COLO829 (cell line): ENCODE results near the gene TMEM150B.
"Not testable (repeated sequence)": the region's sequence is repeated elsewhere in the genome, so short reads cannot be mapped to it uniquely, and the experiment has no call there.

Source experiments
- DNase-seq: peaks from one replicate; pipeline ENCODE4 v3.0.0; 2012; ENCODE audit warnings: low spot score

Gene TMEM150B

DNA sequence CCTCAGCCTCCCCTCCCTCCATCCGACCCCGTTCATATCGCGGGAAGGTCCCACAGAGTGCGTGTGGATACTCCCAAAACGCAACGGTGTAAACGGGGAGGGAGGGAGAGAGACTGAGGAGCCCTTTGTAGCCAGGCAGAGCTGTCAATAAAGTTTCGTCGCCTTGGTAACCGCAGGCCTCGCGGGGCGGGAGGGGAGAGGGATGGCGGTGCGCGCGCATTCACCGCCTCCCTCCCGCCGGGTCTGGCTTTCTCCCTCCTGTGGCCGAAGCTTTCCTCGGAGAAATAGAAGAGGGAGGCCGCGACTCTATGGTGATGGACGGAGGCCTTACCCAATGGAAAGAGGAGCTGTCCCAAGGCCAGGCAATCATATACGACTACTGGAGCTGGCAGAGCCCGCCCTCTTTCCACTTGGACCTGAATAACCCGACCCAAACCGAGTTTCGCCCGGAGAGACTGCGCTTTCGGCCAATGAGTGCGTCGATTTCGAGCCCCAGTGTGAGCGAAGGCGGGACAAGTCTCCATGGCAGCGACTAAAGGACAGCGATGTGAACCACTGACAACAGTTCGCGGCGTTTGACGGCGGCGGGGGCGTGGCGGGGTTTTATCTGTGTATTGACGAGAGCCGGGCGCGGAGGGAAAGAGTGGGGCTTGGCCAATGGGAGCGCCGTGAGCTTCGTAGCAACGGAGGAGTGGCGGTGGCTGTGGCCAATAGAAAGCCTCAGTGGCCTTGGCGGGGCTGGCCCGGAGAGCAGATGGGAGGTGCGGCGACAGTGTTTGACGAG is 14.2 kb upstream of the TMEM150B start, which contains the start of gene KMT5C:
KMT5C (plus strand) TSS at position 772 of the 784 bp plus-strand sequence. CDS start 2,061 bp downstream, outside the sequence.
- peak; percentile 100 for DNase-seq

DNA sequence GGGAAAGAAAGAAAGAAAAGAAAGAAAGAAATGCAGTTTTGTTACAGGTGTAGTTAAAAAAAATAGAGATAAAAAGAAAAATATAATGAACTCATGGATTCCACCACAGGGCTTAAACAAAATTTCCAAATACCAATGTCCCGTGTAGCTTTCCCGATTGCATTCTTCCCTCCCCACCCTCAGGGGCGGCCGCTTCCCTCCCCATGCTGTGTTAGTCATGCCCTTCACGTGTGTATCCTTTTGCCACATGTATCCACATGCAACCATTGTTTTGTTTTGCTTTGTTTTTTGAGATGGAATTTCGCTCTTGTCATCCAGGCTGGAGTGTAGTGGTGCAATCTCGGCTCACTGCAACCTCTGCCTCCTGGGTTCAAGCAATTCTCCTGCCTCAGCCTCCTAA is 11.0 kb upstream of the TMEM150B start:
- DNase-seq, result no peak

DNA sequence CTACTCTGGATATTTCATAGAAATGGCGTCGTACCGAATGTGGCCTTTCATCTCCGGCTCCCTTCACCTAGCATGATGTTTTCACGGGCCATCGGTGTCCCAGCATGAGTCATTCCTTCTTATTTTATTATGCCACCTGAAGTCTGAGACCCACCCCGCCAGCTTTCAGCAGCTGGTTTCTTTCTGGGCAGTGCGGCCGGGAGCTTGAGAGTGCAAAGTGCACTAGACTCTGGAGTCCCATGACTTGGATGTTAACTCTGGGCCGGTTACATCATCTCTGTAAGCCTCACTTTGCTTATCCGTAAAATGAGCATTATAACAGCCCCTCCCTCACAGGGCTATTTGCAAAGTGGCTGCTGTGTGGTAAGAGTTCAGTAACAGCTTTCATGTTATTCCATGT is 8.7 kb upstream of the TMEM150B start:
- DNase-seq, result no peak

DNA sequence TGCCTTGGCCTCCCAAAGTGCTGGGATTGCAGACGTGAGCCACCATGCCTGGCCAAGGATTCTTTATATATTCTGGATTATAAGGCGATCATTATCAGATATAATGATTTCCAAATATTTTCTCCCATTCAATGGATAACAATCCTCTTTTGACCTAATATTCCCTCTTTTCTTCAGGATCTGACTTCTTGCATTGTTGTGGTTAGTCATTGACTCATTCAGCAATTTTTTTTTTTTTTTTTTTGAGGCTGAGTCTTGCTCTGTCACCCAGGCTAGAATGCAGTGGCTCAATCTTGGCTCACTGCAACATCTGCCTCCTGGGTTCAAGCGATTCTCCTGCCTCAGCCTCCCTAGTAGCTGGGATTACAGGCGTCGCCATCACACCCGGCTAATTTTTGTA is 4.7 kb upstream of the TMEM150B start:
- DNase-seq, result not testable (repeated sequence)

DNA sequence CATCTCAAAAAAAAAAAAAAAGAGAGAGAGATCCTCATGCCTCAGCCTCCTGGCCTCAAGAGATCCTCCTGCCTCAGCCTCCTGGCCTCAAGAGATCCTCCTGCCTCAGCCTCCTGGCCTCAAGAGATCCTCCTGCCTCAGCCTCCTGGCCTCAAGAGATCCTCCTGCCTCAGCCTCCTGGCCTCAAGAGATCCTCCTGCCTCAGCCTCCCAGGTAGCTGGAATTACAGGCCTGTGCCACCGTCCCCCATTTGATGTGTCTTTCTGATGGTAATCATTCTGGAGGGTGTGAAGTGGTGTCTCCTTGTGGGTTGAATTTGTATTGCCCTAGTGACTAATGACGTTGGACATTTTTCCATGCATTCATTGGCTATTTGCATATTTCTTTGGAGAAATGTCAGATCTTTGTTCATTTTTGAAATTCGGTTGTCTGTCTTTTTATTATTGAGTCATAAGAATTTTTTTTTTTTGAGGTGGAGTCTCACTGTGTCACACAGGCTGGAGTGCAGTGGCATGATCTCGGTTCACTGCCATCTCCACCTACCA is 3.7 kb upstream of the TMEM150B start:
- peak; percentile 48 for DNase-seq

DNA sequence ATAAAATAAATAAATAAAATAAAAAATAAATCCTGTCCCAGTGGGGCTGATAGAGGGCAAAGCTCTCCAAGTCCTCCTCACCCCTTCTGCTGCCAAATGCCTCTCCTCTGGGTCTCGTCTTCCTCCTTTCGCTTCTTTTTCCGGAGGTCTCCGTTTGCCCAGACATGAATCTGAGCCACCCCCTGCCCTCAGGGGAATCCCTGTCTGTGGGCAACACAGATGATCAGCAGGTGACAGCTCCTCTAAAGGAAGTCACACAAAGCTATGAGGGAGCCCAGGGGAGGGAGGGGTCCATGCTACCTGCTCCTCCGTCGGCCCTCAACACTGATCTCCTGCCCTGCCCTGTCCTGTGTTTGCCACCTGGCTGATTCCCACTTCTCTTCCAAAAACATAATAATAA is 479 bp downstream of the TMEM150B start:
- DNase-seq, result no peak

DNA sequence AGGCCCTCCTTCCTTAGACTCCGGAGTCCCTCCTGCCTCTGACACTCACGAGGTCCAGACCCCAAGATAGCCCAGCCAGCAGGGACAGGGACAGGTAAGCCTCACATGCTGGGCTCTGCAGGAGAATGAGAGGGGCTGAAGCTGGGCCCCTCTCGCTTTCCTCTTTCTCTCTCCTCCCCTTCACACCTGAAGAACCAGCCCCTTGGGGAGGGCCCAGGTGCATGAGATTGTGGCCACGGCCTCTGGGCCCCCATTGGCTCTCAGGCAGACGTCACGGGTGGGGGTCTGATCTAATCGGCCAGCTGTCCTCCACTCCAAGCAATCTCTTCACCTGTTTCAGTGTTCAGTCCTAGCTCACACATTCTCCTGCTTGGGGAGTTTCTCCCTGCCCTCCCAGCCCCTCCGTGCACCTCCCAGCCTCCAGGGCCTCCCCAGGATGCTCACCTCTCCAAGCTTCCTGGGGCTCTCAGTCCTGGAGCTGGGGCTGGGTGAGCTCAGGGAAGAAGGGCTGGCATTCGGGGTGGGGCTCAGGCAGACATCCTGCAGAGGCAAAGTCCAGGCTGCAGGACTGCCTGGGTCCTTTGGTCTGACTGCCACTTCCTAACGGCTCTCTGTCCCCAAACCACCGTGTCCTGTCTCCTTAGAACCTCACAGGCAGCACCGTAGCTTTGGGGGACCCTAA is 2.8 kb downstream of the TMEM150B start:
- no peak for DNase-seq

DNA sequence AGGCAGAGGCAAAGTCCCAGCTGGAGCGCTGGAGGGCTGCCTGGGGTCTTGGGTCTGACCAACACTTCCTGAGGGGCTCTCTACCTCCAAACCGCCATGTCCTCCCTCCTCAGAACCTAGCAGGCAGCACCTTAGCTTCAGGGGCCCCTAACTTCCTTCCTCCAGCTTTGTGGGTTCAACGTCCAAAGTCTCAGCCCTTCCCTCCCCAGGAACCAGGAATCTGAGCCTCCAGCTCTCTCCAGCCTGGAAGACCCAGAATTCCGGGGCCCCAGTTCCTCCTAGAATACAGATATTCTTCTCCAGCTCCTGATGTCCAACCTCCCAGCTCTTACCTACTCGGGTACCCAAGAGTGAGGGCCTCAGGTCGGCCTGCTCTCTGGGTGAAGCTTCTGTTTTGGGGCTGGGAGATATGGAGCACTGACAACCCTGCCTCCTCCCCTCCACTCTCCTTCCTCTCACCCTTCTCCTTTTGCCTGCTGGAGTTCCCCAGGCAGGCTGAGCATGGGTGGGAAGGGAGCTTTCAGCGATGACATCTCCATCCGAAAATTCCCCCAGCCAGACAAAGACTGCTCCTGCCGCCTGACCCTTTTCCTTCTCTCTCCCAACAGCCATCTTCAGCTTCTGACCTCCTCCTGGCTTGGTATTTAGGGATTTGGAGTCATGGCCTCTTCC is 3.5 kb downstream of the TMEM150B start:
- no peak for DNase-seq

DNA sequence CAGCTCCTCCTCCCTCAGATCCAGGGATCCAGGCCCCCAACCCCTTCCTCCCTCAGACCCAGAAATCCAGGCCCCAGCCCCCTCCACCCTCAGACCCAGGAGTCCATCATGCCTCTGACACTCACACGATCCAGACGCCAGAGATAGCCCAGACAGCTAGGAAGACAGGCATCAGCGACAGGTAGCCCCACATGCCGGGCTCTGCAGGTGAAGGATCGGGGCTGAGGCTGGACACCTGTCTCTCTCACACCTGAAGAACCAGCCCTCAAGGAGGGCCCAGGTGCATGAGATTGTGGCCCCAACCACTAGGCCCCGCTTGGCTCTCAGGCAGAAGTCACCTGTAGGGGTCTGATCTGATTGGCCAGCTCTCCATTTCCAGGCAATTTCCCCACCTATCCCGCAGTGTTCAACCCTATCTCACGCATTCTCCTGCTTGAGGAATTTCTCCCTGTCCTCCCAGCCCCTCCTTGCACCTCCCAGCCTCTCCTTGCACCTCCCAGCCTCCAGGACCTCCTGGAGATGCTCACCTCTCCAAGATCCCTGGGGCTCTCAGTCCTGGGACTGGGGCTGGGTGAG is 4.2 kb downstream of the TMEM150B start:
- no peak for DNase-seq

DNA sequence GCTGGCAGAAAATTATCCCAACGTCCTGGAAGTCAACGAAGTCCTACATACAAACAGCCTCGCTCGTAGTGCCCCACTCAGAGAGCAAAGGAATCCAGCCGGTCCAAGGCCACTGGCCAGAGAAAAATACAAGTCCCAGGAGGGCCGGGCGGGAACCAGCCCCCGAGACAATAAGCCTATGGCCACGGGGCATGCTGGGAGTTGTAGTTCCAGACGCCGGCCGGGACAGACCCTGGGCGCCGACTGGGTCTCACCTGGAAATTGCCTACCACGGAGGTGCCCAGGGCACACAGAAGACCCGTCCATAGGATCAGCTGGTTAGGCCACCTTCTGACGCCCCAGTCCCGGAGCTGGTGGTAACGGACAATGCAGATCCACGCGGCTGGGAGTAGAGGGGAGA is 5.4 kb downstream of the TMEM150B start:
- DNase-seq, result peak; percentile 58

DNA sequence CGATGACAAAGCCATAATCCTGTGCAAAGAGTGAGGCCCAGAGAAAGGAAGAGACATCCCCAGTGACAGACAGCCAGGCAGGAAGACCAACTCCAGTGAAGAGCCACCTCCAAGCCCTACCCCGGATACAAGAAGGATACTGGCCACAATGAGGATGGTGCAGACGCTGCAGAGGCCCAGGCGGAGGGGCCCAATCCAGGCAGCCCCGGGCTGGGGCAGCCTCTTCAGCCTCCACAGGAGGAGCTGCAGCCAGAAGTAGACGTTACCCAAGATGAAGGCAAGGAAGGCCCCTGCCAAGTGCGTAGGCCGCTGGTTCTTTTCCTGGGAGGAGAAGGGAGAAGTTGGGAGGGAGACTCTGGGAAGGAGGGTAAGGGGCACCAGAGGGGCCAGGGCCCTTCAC is 8.5 kb downstream of the TMEM150B start:
- no peak for DNase-seq

DNA sequence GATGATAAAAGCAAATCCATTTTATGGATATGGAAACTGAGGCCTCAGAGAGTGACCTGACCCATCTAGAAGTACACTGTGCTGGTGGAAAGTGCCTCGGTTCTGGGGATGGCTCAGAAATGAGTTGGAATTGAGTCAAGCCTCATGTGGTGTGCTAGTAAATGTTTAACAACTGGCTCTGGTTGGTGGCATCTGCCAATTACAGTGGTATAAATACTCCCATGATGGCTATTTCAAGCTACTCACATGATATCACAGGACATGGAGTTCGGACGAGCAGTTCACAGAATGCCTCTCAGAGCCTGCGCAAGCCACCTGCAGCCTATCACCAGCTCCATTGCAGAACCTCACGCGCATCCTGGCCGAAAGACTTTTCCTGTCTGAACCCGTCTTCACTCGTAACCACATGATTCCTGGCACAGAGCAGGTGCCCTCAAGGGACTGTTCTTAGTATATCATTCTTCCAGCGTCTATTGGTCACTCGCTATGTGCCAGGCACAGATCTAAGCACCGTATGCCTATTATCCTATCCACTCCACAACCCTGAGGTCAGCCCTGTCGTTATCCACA is 9.1 kb downstream of the TMEM150B start:
- DNase-seq, result no peak

DNA sequence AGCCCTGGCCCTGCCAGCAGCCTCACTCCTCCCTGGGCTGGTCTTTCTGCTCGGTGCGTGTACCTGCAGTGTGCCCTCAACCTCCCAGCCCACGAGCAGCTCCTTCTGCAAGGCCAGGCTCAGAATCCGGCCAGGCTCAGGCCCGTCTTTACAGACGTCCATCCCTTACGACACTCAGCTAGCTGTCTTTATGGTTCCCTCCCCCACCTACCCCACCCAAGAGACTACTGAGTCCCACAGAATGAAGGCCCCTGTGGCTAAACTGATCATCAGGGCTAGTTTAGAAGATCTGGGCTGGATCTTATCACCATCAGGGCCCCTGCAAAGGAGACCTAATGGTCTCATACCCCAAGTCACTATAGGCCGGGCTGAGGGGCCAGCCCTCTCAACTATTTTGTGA is 10.7 kb downstream of the TMEM150B start:
- DNase-seq, result no peak

DNA sequence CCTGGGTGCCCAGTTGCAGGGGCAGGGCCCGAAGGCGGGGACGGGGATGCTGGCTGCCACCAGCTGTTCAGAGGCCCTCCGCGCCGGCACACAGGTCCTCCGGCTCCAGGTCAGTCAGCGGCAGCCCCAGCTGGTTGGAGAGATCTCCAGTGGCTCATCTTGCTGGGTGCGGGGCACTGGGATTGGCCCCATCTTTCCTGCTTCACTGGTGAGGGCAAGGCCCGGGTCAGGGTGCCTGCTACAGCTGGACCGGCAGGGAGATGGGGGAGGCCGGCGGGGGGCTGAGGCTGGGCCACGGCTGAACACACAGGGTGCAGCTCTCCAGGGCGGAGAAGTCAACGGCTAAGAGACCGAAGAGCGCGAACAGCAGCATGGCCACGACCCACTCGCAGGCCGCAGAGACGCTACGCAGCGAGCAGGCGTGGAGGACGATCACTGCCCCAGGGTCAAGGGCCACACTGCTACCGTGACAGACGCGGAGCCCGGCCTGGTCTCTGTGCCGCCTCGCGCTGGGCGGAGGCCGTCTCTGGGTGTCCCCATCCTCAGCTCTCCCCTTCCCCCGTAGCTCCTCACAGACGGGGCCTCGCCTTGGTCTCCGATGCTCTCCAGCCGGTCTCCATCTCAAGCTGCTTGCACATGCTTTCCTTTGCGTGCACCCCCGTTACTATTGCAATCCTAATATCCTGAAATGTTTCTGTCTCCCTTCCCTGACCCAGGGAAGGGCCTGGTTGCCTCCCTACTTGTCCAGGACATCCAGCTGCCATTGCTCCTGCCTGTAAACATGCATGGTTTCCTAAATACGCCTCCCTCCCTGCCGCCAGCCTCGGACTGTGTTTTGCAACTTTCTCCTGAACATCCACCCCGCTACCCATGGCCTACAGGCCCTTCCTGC is 12.3 kb downstream of the TMEM150B start:
- no peak for DNase-seq

DNA sequence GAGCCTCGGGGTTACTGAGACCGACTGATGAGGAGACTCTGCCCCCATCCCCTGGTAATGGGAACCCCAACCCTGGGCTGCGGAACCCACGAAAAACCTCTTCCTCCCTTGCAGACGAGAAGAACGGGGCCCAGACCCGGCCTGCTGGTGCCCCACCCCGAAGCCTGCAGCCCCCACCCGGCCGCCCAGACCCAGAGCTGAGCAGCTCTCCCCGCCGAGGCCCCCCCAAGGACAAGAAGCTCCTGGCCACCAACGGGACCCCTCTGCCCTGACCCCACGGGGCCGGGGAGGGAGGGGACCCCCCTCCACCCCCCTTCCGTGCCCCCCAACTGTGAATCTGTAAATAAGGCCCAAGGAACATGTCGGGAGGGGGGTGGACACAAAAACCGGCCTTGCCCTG is 13.3 kb downstream of the TMEM150B start:
- DNase-seq, result no peak

DNA sequence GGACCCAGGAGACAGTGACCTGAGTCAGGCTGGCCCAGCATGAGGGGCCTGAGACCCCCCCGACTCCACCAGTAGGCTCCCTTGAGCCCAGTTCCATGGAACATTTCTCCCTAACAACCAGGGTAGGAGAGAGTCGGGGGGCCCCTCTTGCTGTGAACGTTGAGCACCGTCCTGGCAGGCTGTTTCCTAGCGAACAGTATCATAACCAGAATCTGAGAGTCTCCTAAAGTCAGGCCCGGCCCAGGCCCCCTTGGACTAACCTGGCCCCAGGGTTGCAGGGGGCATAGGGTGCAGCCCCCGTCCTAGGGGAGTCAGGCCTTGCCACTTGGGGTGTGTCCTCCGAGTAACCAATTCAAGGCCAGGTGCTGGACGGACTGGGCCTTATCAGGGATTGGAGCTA is 13.7 kb downstream of the TMEM150B start:
- no peak for DNase-seq

DNA sequence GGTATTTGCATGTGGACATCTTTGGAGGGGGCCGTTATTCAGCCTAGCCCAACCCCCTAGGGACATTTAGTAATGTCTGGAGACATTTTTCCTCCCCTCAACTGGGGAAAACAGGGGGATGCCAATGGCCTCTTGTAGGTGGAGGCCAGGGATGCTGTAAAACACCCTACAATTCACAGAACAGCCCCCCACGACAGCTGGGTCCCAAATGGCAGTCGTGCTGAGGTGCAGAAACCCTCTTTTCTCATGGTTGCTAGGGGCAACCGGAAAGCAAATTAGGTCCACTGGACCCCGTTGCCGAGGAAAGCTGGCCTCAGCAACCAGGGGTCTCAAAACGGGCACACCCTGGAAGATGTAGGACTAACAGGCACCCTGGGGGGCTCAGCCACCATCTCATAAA is 14.6 kb downstream of the TMEM150B start:
- no peak for DNase-seq

DNA sequence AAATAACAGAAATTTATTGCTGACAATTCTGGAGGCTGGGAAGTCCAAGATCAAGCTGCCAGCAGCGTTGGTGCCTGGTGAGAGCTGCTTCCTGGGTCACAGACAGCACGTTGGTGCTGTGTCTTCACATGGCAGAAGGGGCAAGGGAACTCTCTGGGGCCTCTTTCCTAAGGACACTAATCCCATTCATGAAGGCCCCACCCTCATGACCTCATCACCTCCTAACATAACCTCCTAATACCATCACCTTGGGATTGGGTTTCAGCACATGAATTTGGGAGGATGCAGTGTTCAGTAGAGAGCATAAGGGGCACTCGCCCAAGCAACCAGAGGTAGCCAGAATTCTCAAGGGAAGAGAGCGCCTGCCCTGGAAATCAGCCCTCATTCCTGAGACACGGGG is 15.7 kb downstream of the TMEM150B start:
- no peak for DNase-seq

DNA sequence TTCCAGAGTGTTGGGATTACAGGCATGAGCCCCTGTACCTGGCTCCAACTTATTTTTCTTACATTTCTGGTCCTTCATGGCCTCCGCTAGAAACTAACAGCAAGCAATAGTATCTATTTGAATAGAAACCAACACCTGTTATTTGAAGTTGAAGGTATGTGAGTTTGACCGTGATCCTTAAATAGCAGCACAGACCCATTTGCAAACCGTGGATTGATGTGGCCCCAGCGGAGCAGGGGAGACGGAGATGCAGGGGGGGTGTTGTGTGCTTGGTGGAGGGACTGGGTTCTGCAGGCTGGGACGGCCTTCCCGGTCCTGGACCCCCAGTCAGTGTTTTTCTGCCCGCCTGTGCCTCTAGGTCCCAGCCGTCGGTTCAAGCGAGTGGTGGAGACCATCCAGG is 16.9 kb downstream of the TMEM150B start:
- DNase-seq, result no peak

DNA sequence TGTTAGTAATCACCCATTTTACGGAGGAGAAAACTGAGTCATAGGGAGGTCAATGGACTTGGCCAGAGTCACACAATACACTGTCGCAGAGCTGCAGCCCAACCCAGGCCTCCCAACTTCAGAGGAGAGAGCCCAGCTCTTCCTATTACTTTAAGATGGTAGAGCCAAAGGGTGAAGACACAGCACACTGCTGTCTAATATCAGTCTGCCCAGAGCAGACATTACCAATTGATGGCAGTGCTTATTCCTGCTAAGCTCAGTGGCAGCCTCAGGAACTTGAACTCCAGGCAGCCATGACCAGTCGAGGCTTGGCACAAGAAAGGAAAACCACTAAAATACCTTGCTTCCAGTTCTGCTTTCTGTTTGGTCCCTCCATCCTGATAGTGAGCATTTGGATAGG is 18.4 kb downstream of the TMEM150B start:
- DNase-seq, result no peak

DNA sequence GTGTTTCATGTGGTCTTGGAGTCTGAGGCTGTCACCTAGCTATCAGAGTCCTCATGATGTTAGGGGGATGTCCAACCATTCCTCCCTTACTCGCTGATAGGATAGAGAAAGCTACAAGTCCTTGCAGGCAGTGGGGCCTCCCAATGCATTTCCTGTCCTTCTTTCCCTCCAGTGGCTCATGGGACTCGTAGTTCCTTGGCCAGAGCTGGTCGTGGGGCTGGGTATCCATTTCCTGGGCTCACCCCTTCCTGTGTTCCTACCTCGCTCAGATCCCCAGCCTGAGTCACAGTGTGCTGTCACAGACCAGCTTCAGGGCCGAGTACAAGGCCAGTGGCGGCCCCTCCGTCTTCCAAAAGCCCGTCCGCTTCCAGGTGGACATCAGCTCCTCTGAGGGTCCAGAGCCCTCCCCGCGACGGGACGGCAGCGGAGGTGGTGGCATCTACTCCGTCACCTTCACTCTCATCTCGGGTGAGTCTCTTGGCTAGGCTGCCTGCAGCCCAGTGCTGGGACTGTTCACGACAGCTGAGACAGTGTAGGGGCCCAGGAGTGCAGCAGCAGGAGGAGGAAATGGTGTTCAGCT is 19.1 kb downstream of the TMEM150B start:
- DNase-seq, result no peak
